K562 (cell line): ENCODE results near the gene GAPVD1.

Experiments used
- CCAR2 ChIP-seq: fragments of 200-400 bp; formaldehyde crosslinking; IDR thresholded peaks from 2 replicates; pipeline ENCODE4 v1.6.1; 2017; ENCODE audit warnings: mild to moderate bottlenecking, low read depth, low read length
- HCFC1 ChIP-seq: IDR thresholded peaks from 2 replicates; pipeline ENCODE4 v1.6.1; 2012; ENCODE audit warnings: low read depth, low read length, improper control_type of control experiment
- ZNF212 ChIP-seq: fragments of 450-650 bp; formaldehyde crosslinking; IDR thresholded peaks from 2 replicates; pipeline ENCODE4 v1.4.0; 2020; ENCODE audit warnings: mild to moderate bottlenecking
- TF ChIP-seq, protein P1 (sequence below), 2 experiments: fragments of 450-650 bp; formaldehyde crosslinking in 1 of 2; IDR thresholded peaks; 2 replicates each; pipeline versions ENCODE4 v1.4.0 to v1.6.1; 2014 to 2020; ENCODE audit warnings: mild to moderate bottlenecking in 2 of 2, borderline replicate concordance in 1 of 2, low read depth in 1 of 2
- TF ChIP-seq, protein P2 (sequence below): fragments of 450-650 bp; formaldehyde crosslinking; IDR thresholded peaks from 2 replicates; pipeline ENCODE4 v1.4.0; 2020; ENCODE audit warnings: mild to moderate bottlenecking, moderate library complexity
- TF ChIP-seq, protein P3 (sequence below): IDR thresholded peaks from 2 replicates; pipeline ENCODE4 v1.6.1; 2014; ENCODE audit warnings: antibody characterized with exemption

DNA sequence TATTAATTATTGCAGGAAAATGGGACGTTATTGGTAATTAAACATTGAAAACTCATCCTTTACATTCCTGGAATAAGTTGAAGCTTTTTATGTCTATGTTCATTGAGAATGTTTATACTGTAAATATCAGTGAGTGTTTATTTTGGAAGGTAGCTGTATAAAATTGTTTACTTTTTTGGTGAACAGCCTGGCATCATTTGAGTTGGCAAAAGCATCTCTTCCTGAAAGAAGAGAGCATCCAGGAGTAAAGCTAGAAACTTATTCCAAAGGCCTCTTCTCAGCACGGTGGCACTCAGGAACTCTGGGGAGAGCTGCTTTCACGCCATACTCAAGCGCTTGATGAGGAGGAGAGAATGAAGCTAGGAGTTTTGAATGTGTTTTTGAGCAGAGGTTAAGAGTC, 79.9 kb downstream of the GAPVD1 start:
- TF ChIP-seq, protein P1, sequence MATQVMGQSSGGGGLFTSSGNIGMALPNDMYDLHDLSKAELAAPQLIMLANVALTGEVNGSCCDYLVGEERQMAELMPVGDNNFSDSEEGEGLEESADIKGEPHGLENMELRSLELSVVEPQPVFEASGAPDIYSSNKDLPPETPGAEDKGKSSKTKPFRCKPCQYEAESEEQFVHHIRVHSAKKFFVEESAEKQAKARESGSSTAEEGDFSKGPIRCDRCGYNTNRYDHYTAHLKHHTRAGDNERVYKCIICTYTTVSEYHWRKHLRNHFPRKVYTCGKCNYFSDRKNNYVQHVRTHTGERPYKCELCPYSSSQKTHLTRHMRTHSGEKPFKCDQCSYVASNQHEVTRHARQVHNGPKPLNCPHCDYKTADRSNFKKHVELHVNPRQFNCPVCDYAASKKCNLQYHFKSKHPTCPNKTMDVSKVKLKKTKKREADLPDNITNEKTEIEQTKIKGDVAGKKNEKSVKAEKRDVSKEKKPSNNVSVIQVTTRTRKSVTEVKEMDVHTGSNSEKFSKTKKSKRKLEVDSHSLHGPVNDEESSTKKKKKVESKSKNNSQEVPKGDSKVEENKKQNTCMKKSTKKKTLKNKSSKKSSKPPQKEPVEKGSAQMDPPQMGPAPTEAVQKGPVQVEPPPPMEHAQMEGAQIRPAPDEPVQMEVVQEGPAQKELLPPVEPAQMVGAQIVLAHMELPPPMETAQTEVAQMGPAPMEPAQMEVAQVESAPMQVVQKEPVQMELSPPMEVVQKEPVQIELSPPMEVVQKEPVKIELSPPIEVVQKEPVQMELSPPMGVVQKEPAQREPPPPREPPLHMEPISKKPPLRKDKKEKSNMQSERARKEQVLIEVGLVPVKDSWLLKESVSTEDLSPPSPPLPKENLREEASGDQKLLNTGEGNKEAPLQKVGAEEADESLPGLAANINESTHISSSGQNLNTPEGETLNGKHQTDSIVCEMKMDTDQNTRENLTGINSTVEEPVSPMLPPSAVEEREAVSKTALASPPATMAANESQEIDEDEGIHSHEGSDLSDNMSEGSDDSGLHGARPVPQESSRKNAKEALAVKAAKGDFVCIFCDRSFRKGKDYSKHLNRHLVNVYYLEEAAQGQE (IDR thresholded peaks at IDR 0.05; ENCODE audit: borderline replicate concordance) = no peak
- TF ChIP-seq, protein P1 (CRISPR knock-in tag; IDR thresholded peaks at IDR 0.05; ENCODE audit: low read depth) = no peak
- TF ChIP-seq ZNF212 (CRISPR knock-in tag) (no peak), CCAR2 (no peak), HCFC1 (no peak)
- TF ChIP-seq, protein P2, sequence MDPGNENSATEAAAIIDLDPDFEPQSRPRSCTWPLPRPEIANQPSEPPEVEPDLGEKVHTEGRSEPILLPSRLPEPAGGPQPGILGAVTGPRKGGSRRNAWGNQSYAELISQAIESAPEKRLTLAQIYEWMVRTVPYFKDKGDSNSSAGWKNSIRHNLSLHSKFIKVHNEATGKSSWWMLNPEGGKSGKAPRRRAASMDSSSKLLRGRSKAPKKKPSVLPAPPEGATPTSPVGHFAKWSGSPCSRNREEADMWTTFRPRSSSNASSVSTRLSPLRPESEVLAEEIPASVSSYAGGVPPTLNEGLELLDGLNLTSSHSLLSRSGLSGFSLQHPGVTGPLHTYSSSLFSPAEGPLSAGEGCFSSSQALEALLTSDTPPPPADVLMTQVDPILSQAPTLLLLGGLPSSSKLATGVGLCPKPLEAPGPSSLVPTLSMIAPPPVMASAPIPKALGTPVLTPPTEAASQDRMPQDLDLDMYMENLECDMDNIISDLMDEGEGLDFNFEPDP (CRISPR knock-in tag) = no peak
- TF ChIP-seq, protein P3, sequence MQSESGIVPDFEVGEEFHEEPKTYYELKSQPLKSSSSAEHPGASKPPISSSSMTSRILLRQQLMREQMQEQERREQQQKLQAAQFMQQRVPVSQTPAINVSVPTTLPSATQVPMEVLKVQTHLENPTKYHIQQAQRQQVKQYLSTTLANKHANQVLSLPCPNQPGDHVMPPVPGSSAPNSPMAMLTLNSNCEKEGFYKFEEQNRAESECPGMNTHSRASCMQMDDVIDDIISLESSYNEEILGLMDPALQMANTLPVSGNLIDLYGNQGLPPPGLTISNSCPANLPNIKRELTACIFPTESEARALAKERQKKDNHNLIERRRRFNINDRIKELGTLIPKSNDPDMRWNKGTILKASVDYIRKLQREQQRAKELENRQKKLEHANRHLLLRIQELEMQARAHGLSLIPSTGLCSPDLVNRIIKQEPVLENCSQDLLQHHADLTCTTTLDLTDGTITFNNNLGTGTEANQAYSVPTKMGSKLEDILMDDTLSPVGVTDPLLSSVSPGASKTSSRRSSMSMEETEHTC = no peak
